ENCODE data around the gene POLRMT. TPM values are rescaled to one million over a fixed set of nuclear protein-coding genes. Genes with fewer than 3 reads are reported as not detected.

Gene POLRMT
- polyA plus RNA-seq, 1 experiment: 15.5 TPM

- CTCF ChIA-PET: no interaction called here
- no peak overlapping the region for H3K27ac ChIP-seq (ENCODE audit: low read depth, low read length)
- peaks cover 4% of the 10 kb centered on the region; the same call in 1 of the 2 replicates for H3K9me3 ChIP-seq (ENCODE audit: control insufficient read depth, insufficient read depth, low read length)
- TF ChIP-seq CTCF (IDR thresholded peaks at IDR 0.05; ENCODE audit: low read depth, low read length): no peak
- POLR2A ChIA-PET: no interaction called here
- DNase-seq (ENCODE audit: low read depth, low spot score): no peak
- H3K4me3 ChIP-seq (ENCODE audit: low read depth, low read length): no peak overlapping the region
- no peaks in the 10 kb centered on the region for H3K27me3 ChIP-seq (ENCODE audit: control insufficient read depth, insufficient read depth, low read length)
Observed at GRCh38 chr19:645912-646778, 12.8 kb upstream of the POLRMT start.

- no peak for TF ChIP-seq CTCF (IDR thresholded peaks at IDR 0.05; ENCODE audit: low read depth, low read length)
- DNase-seq (ENCODE audit: low read depth, low spot score): no peak
- no peak overlapping the region for H3K27ac ChIP-seq (ENCODE audit: low read depth, low read length)
- POLR2A ChIA-PET: no interaction called here
- no peak overlapping the region for H3K4me3 ChIP-seq (ENCODE audit: low read depth, low read length)
- no peaks in the 10 kb centered on the region for H3K27me3 ChIP-seq (ENCODE audit: control insufficient read depth, insufficient read depth, low read length)
- H3K9me3 ChIP-seq (ENCODE audit: control insufficient read depth, insufficient read depth, low read length): peaks cover 4% of the 10 kb centered on the region; the same call in 1 of the 2 replicates
- CTCF ChIA-PET: no interaction called here
Observed at GRCh38 chr19:644789-645188, 11.5 kb upstream of the POLRMT start.

GRCh38 chr19:644363-644762 lies 11.0 kb upstream of the POLRMT start:
- TF ChIP-seq CTCF (IDR thresholded peaks at IDR 0.05; ENCODE audit: low read depth, low read length): no peak
- no peak overlapping the region for H3K4me3 ChIP-seq (ENCODE audit: low read depth, low read length)
- ChIA-PET POLR2A (no interaction called here), CTCF (no interaction called here)
- H3K27me3 ChIP-seq (ENCODE audit: control insufficient read depth, insufficient read depth, low read length): no peaks in the 10 kb centered on the region
- H3K9me3 ChIP-seq (ENCODE audit: control insufficient read depth, insufficient read depth, low read length): peaks cover 4% of the 10 kb centered on the region; the same call in 1 of the 2 replicates
- DNase-seq (ENCODE audit: low read depth, low spot score): no peak
- H3K27ac ChIP-seq (ENCODE audit: low read depth, low read length): no peak overlapping the region

GRCh38 chr19:643736-644135 lies 10.4 kb upstream of the POLRMT start:
- no peak for TF ChIP-seq CTCF (IDR thresholded peaks at IDR 0.05; ENCODE audit: low read depth, low read length)
- no peak for DNase-seq (ENCODE audit: low read depth, low spot score)
- ChIA-PET CTCF (no interaction called here), POLR2A (no interaction called here)
- Histone ChIP-seq H3K9me3 (ENCODE audit: control insufficient read depth, insufficient read depth, low read length) (peaks cover 4% of the 10 kb centered on the region; the same call in 1 of the 2 replicates), H3K27me3 (ENCODE audit: control insufficient read depth, insufficient read depth, low read length) (no peaks in the 10 kb centered on the region), H3K27ac (ENCODE audit: low read depth, low read length) (no peak overlapping the region), H3K4me3 (ENCODE audit: low read depth, low read length) (no peak overlapping the region)
